ENCODE data around the gene LARGE2. TPM values are rescaled to one million over a fixed set of nuclear protein-coding genes. Genes with fewer than 3 reads are reported as not detected.

LARGE2 gene
- total RNA-seq, 2 donors from 2014 or later = 12.2 to 14.5 TPM

GRCh38 chr11:45927332-45927683 is 4.9 kb downstream of the LARGE2 start:
- H3K36me3 ChIP-seq (replicated peaks in 1 of 2; ENCODE audit: insufficient read depth in 1 of 2, low read depth in 2 of 2) = peaks cover 0 to 5% of the 10 kb centered on the region in 2 donors
- peaks cover 19% of the 10 kb centered on the region for H3K4me1 ChIP-seq
- H3K4me3 ChIP-seq = no peak overlapping the region
- no peaks in the 10 kb centered on the region for H3K9me3 ChIP-seq
- H3K27me3 ChIP-seq = no peaks in the 10 kb centered on the region
- ATAC-seq (no peak), DNase-seq (peak in 1 of 4 donors; percentile 9)
- intact Hi-C loops (cut with DNase I) = no loop called here
- no peak for TF ChIP-seq CTCF (IDR thresholded peaks at IDR 0.05)
- no peak for TF ChIP-seq POLR2A (IDR thresholded peaks at IDR 0.05)
- WGBS, 2 donors = 75 to 76% methylated on average over 13 to 15 of the region's 15 CpGs
- no peak overlapping the region for H3K27ac ChIP-seq

GRCh38 chr11:45927684-45928413 is 5.4 kb downstream of the LARGE2 start:
- no peaks in the 10 kb centered on the region for H3K27me3 ChIP-seq
- 80 to 88% methylated on average over 3 to 24 of the region's 27 CpGs for WGBS, 2 donors
- intact Hi-C loops (cut with DNase I) = no loop called here
- TF ChIP-seq POLR2A (IDR thresholded peaks at IDR 0.05) (no peak), CTCF (IDR thresholded peaks at IDR 0.05) (no peak)
- no peaks in the 10 kb centered on the region for H3K9me3 ChIP-seq
- H3K36me3 ChIP-seq (replicated peaks in 1 of 2; ENCODE audit: insufficient read depth in 1 of 2, low read depth in 2 of 2) = peaks cover 0 to 5% of the 10 kb centered on the region in 2 donors
- no peak overlapping the region for H3K27ac ChIP-seq
- DNase-seq (peak in 1 of 4 donors; percentile 10), ATAC-seq (no peak)
- H3K4me1 ChIP-seq = peaks cover 14% of the 10 kb centered on the region
- H3K4me3 ChIP-seq = no peak overlapping the region

DNA sequence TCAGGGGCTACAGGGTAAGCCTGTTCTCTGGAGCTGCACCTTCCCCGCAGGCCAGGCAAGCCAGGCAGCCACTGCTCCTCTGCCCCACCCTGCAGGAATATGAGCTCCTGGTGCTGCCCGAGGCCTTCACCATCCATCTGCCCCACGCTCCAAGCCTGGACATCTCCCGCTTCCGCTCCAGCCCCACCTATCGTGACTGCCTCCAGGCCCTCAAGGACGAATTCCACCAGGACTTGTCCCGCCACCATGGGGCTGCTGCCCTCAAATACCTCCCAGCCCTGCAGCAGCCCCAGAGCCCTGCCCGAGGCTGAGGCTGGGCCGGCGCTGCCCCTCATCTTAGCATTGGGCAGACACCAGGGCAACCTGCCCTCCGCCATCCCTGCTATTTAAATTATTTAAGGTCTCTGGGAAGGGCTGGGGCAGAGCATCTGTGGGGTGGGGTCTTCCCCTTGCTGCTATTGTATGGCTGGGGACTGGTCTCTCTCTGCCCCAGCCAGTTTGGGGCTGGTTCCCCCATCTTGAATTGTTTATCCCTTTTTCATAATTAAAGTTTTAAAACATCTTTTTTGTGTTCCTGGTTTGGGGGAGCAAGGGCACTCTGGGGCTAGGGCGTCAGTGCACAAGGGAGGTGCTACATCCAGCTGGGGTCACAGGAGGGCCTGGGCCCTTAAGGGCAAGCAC is 6.2 kb downstream of the LARGE2 start:
- Histone ChIP-seq H3K36me3 (replicated peaks in 1 of 2; ENCODE audit: insufficient read depth in 1 of 2, low read depth in 2 of 2) (peaks cover 0 to 5% of the 10 kb centered on the region in 2 donors), H3K9me3 (no peaks in the 10 kb centered on the region), H3K27ac (no peak overlapping the region), H3K4me1 (peaks cover 15% of the 10 kb centered on the region), H3K27me3 (no peaks in the 10 kb centered on the region), H3K4me3 (no peak overlapping the region)
- 79 to 83% methylated on average over 11 to 13 of the region's 13 CpGs for WGBS, 2 donors
- ATAC-seq (no peak), DNase-seq (no peak)
- TF ChIP-seq CTCF (IDR thresholded peaks at IDR 0.05) = no peak
- no peak for TF ChIP-seq POLR2A (IDR thresholded peaks at IDR 0.05)
- intact Hi-C loops (cut with DNase I) = no loop called here

DNA sequence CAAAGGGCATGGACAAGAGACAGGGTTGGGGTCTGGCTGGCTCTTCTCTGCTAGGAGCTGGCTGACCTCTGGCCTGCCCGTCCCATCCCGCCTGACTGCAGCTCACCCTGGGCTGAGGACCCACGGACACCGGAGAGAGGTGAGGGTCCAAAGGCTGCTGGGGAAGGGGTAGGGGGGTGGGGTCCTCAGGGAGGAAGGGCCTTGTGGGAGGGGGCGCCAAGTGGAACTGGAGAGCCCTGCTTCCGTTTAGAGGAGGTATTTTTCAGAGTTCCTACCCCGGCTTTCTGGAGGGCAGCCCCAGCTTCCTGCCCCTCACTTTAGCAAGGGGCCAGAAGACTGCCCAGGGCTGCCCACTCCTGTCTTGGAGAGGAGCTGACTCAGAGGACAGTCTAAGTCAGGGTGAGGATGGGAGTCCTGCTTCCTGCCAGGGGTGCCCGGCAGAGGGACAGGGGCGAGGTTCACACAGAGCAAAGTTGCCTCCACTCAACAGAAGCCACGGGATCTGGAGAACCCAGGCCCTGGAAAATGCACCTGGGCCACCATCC is 7.1 kb downstream of the LARGE2 start:
- peaks cover 24% of the 10 kb centered on the region for H3K4me1 ChIP-seq
- 77 to 79% methylated on average over 10 of the region's 10 CpGs for WGBS, 2 donors
- no peaks in the 10 kb centered on the region for H3K9me3 ChIP-seq
- DNase-seq (peak in 1 of 4 donors; percentile 11), ATAC-seq (no peak)
- no peak for TF ChIP-seq CTCF (IDR thresholded peaks at IDR 0.05)
- TF ChIP-seq POLR2A (IDR thresholded peaks at IDR 0.05) = no peak
- H3K27ac ChIP-seq = peak overlapping the region in 1 of 4 donors; percentile 25
- no peak overlapping the region for H3K4me3 ChIP-seq
- intact Hi-C loops (cut with DNase I) = no loop called here
- H3K36me3 ChIP-seq (replicated peaks in 1 of 2; ENCODE audit: insufficient read depth in 1 of 2, low read depth in 2 of 2) = peaks cover 0 to 7% of the 10 kb centered on the region in 2 donors
- no peaks in the 10 kb centered on the region for H3K27me3 ChIP-seq
